Uterus (tissue), 2 donors: Measurements from ENCODE around the gene CASQ1.

Experiments
- POLR2A ChIP-seq, 2 donors: fragments of 450-650 bp; IDR thresholded peaks; one replicate each; pipeline ENCODE4 v1.6.1; 2016; ENCODE audit warnings: antibody characterized with exemption in 2 of 2, mild to moderate bottlenecking in 1 of 2, moderate library complexity in 1 of 2
- TF ChIP-seq, protein P1 (sequence below), 4 experiments: fragments of 200-600 bp in 2 of 4; fragments of 450-650 bp in 2 of 4; sonication (generic) in 2 of 4; IDR thresholded peaks; one replicate each; pipeline ENCODE4 v1.5.1; 2016 to 2019; ENCODE audit warnings: antibody characterized with exemption in 4 of 4, mild to moderate bottlenecking in 2 of 4, moderate library complexity in 1 of 4

DNA sequence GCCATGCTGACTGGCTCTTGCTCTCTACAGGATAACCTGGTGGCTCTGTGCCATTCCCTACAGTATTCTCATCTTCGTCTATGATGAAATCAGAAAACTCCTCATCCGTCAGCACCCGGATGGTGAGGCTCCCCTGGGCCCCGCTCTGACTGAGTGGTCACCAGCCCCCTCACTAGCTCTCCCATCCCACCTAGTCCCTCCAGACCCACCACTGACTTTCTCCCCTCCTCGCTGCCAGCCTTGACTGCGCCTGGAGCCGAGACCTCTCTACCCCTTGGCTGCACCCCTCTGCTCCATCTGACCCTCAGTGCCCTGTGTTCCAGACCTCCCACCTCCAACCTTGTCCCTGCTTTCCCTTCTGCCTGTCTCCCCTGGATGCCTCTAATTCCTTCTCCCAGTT, 4.1 kb upstream of the CASQ1 start:
- TF ChIP-seq, protein P1, sequence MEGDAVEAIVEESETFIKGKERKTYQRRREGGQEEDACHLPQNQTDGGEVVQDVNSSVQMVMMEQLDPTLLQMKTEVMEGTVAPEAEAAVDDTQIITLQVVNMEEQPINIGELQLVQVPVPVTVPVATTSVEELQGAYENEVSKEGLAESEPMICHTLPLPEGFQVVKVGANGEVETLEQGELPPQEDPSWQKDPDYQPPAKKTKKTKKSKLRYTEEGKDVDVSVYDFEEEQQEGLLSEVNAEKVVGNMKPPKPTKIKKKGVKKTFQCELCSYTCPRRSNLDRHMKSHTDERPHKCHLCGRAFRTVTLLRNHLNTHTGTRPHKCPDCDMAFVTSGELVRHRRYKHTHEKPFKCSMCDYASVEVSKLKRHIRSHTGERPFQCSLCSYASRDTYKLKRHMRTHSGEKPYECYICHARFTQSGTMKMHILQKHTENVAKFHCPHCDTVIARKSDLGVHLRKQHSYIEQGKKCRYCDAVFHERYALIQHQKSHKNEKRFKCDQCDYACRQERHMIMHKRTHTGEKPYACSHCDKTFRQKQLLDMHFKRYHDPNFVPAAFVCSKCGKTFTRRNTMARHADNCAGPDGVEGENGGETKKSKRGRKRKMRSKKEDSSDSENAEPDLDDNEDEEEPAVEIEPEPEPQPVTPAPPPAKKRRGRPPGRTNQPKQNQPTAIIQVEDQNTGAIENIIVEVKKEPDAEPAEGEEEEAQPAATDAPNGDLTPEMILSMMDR (IDR thresholded peaks at IDR 0.05): no peak
- TF ChIP-seq POLR2A (IDR thresholded peaks at IDR 0.05): no peak
